OCI-LY1 (cell line): ENCODE measurements around the gene EPB41L4A.

Experiments used
- H2AFZ ChIP-seq: fragments of 200-600 bp; sonication (generic), shearing (Covaris generic); 2 replicates; pipeline ENCODE4 v1.6.0; 2014; ENCODE audit warnings: antibody characterized with exemption, mild to moderate bottlenecking, low read length
- H3F3A ChIP-seq: fragments of 200-600 bp; sonication (generic), shearing (Covaris generic); 2 replicates; pipeline ENCODE4 v1.6.0; 2014; ENCODE audit warnings: mild to moderate bottlenecking, antibody characterized with exemption, low read length, moderate library complexity; ENCODE audit not compliant: insufficient read depth
- H3K27ac ChIP-seq: fragments of 200-600 bp; sonication (generic); 2 replicates; pipeline ENCODE4 v1.5.1; 2014; ENCODE audit warnings: low read length, mixed run types, mild to moderate bottlenecking, low read depth; ENCODE audit not compliant: poor library complexity, severe bottlenecking
- H3K27me3 ChIP-seq: fragments of 200-600 bp; sonication (generic); 2 replicates; pipeline ENCODE4 v1.6.0; 2014; ENCODE audit warnings: antibody characterized with exemption, mild to moderate bottlenecking, low read length, moderate library complexity; ENCODE audit not compliant: insufficient read depth
- H3K36me3 ChIP-seq: fragments of 200-600 bp; sonication (generic); 2 replicates; pipeline ENCODE4 v1.6.1; 2014; ENCODE audit warnings: mild to moderate bottlenecking, antibody characterized with exemption, low read length, moderate library complexity, mixed read lengths; ENCODE audit not compliant: insufficient read depth
- H3K4me1 ChIP-seq: fragments of 200-600 bp; sonication (generic); 2 replicates; pipeline ENCODE4 v1.5.1; 2014; ENCODE audit warnings: mild to moderate bottlenecking, low read length, moderate library complexity; ENCODE audit not compliant: insufficient read depth, severe bottlenecking
- H3K4me2 ChIP-seq: fragments of 200-600 bp; sonication (generic), shearing (Covaris generic); 2 replicates; pipeline ENCODE4 v1.6.1; 2014; ENCODE audit warnings: low read length
- H3K4me3 ChIP-seq: fragments of 200-600 bp; sonication (generic); 2 replicates; pipeline ENCODE4 v1.5.1; 2014; ENCODE audit warnings: low read length, low read depth, mild to moderate bottlenecking, mixed read lengths; ENCODE audit not compliant: poor library complexity, severe bottlenecking
- H3K79me2 ChIP-seq: fragments of 200-600 bp; shearing (Covaris generic); 2 replicates; pipeline ENCODE4 v1.6.1; 2016; ENCODE audit warnings: mixed run types, low read length, mixed read lengths; ENCODE audit not compliant: insufficient read depth
- H3K9ac ChIP-seq: fragments of 200-600 bp; sonication (generic), shearing (Covaris generic); 2 replicates; pipeline ENCODE4 v1.6.1; 2014; ENCODE audit warnings: mild to moderate bottlenecking, low read length, mixed read lengths
- H3K9me2 ChIP-seq: fragments of 200-600 bp; sonication (generic), shearing (Covaris generic); 2 replicates; pipeline ENCODE4 v1.6.1; 2014; ENCODE audit warnings: low read depth, mild to moderate bottlenecking, low read length, mixed read lengths
- H3K9me3 ChIP-seq: fragments of 200-600 bp; shearing (Covaris generic); 2 replicates; pipeline ENCODE4 v1.6.1; 2014; ENCODE audit warnings: low read length, mixed read lengths
- H4K20me1 ChIP-seq: fragments of 200-600 bp; sonication (generic), shearing (Covaris generic); 2 replicates; pipeline ENCODE4 v1.6.0; 2016; ENCODE audit warnings: mild to moderate bottlenecking, low read length; ENCODE audit not compliant: insufficient read depth
- EZH2 ChIP-seq: fragments of 200-600 bp; sonication (generic), shearing (Covaris generic); IDR thresholded peaks from 2 replicates; pipeline ENCODE4 v1.8.0; 2017; ENCODE audit warnings: borderline replicate concordance, mixed run types, mild to moderate bottlenecking, antibody characterized with exemption, low read length, moderate library complexity, mixed read lengths
- TF ChIP-seq, protein P1 (sequence below): fragments of 200-600 bp; sonication (generic), shearing (Covaris generic); IDR thresholded peaks from 2 replicates; pipeline ENCODE4 v1.5.1; 2017; ENCODE audit warnings: mild to moderate bottlenecking, antibody characterized with exemption, low read length, moderate library complexity, mixed read lengths

The EPB41L4A gene

DNA sequence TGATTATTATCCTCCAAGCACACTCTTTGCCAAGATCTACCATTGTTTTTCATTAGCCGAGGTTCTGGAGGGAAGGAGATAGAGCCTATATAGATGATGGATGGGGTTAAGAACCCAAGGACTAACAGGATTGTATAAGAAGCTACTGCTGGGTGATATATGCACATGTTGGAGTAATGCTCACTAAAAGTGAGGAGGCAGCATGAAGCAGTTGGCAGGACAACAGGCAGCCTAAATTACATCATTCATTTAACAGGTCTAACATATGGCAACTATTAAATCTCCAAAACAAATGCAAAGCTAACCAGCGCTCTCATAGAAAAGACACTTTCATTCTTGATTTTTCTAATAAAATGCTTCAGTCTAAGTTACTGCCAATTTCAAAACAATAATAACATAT, 293.2 kb downstream of the EPB41L4A start:
- no peak overlapping the region for H3K4me3 ChIP-seq
- no peak overlapping the region for H3K9ac ChIP-seq
- no peak overlapping the region for H3K4me2 ChIP-seq
- no peaks in the 10 kb centered on the region for H4K20me1 ChIP-seq
- no peaks in the 10 kb centered on the region for H3K9me2 ChIP-seq
- H3K27me3 ChIP-seq: no peaks in the 10 kb centered on the region; the same call in 1 of the 2 replicates
- H3K79me2 ChIP-seq: no peaks in the 10 kb centered on the region
- H3K4me1 ChIP-seq: peaks cover 4% of the 10 kb centered on the region
- TF ChIP-seq EZH2: no peak
- TF ChIP-seq, protein P1, sequence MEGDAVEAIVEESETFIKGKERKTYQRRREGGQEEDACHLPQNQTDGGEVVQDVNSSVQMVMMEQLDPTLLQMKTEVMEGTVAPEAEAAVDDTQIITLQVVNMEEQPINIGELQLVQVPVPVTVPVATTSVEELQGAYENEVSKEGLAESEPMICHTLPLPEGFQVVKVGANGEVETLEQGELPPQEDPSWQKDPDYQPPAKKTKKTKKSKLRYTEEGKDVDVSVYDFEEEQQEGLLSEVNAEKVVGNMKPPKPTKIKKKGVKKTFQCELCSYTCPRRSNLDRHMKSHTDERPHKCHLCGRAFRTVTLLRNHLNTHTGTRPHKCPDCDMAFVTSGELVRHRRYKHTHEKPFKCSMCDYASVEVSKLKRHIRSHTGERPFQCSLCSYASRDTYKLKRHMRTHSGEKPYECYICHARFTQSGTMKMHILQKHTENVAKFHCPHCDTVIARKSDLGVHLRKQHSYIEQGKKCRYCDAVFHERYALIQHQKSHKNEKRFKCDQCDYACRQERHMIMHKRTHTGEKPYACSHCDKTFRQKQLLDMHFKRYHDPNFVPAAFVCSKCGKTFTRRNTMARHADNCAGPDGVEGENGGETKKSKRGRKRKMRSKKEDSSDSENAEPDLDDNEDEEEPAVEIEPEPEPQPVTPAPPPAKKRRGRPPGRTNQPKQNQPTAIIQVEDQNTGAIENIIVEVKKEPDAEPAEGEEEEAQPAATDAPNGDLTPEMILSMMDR: no peak
- no peak overlapping the region for H2AFZ ChIP-seq
- no peak overlapping the region for H3K27ac ChIP-seq
- no peaks in the 10 kb centered on the region for H3F3A ChIP-seq
- H3K36me3 ChIP-seq: no peaks in the 10 kb centered on the region
- no peaks in the 10 kb centered on the region for H3K9me3 ChIP-seq

DNA sequence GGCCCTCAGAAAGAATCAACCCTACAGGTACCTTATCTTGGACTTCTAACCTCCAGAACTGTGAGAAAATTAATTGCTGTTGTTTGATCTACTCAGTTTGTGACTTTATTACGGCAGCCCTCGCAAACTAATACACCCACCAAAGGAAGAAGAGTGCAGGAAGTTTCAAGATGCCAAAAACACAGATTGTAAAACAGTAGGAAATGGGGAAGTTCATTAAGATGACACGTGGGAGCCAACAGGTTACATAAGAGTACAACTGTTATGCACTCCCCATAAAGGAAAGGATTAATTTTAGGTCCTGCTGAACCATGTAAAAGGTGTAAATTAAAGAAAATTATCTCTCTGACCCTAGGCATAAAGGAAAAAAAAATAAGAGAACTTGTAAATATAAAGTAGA, 294.3 kb downstream of the EPB41L4A start:
- H3K27me3 ChIP-seq: no peaks in the 10 kb centered on the region; the same call in none of the 2 replicates
- peaks cover 4% of the 10 kb centered on the region for H3K4me1 ChIP-seq
- H3K9ac ChIP-seq: no peak overlapping the region
- H3K4me2 ChIP-seq: no peak overlapping the region
- H3K36me3 ChIP-seq: no peaks in the 10 kb centered on the region
- no peak overlapping the region for H3K4me3 ChIP-seq
- H3K9me3 ChIP-seq: no peaks in the 10 kb centered on the region
- no peak overlapping the region for H2AFZ ChIP-seq
- TF ChIP-seq, protein P1: no peak
- TF ChIP-seq EZH2: no peak
- H3K79me2 ChIP-seq: no peaks in the 10 kb centered on the region
- no peak overlapping the region for H3K27ac ChIP-seq
- no peaks in the 10 kb centered on the region for H3F3A ChIP-seq
- no peaks in the 10 kb centered on the region for H4K20me1 ChIP-seq
- no peaks in the 10 kb centered on the region for H3K9me2 ChIP-seq

DNA sequence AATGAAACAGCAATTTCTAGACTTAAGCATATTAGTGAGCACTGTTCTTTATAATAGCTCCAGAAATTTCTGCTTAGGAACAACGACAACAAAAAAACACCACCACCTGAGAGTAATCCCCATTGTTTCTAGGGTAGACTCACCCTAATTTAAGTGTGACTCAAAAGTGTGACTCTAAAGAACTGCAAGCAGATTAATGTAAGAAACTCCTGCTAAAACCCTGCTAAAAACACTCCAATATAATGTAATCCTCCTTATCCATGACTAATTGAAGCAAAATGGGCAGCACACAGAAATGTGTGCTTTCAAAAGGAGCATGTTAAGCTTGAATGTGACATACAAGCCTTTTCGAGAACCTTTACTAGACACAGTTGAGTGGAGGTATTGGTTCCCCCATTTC, 296.0 kb downstream of the EPB41L4A start:
- H4K20me1 ChIP-seq: no peaks in the 10 kb centered on the region
- H3K9ac ChIP-seq: no peak overlapping the region
- H3K9me3 ChIP-seq: no peaks in the 10 kb centered on the region
- H3K4me3 ChIP-seq: no peak overlapping the region
- no peaks in the 10 kb centered on the region for H3K79me2 ChIP-seq
- no peaks in the 10 kb centered on the region; the same call in none of the 2 replicates for H3K27me3 ChIP-seq
- peak overlapping the region; percentile 69; the same call in 1 of the 2 replicates for H2AFZ ChIP-seq
- no peak overlapping the region for H3K27ac ChIP-seq
- H3K36me3 ChIP-seq: no peaks in the 10 kb centered on the region
- TF ChIP-seq, protein P1: no peak
- TF ChIP-seq EZH2: no peak
- H3K4me1 ChIP-seq: peaks cover 12% of the 10 kb centered on the region
- no peak overlapping the region for H3K4me2 ChIP-seq
- no peaks in the 10 kb centered on the region for H3K9me2 ChIP-seq
- H3F3A ChIP-seq: no peaks in the 10 kb centered on the region
